ENCODE results near the gene KDM4C.

- TF ChIP-seq CTCF (conservative IDR thresholded peaks at IDR 0.05; ENCODE audit: low read length), result no peak
- no peak for TF ChIP-seq EZH2phosphoT487 (IDR thresholded peaks at IDR 0.05; ENCODE audit: borderline replicate concordance, low read depth, low read length)
These were observed 129.3 kb downstream of the KDM4C start for GRCh38 chr9:6887051-6887450.
